Measurements from ENCODE around the gene ILF3.

- no peak for TF ChIP-seq SUZ12 (IDR thresholded peaks at IDR 0.05; ENCODE audit: extremely low read depth, insufficient read depth, insufficient read length)
- no peak for TF ChIP-seq YY1 (IDR thresholded peaks at IDR 0.05; ENCODE audit: insufficient read depth, insufficient read length)
Observed at GRCh38 chr19:10717356-10718204, 63.4 kb downstream of the ILF3 start, which contains the start of gene DNM2.

All from NT2/D1 (cell line).